Measurements from ENCODE around the gene ABCC1. TPM values are rescaled to one million over a fixed set of nuclear protein-coding genes. Genes with fewer than 3 reads are reported as not detected.

Gene ABCC1
- total and polyA plus RNA-seq, 4 donors: 2.9 to 61.9 (median 43.6) TPM

Other genes starting within 250 kb of the ABCC1 start
- gene MYH11, start 92.6 kb upstream of the ABCC1 start, total RNA-seq: 1,000 to 10,000 TPM; 1,606 to 2,053 TPM
- gene MYH11, start 92.6 kb upstream of the ABCC1 start, polyA plus RNA-seq: 100 to 1,000 TPM; 631 to 732 TPM
- gene CEP20, start 61.0 kb upstream of the ABCC1 start, total RNA-seq: 10 to 100 TPM; 21.3 to 26.2 TPM
- 10 to 100 TPM; 23.1 to 26.8 TPM for gene CEP20, start 61.0 kb upstream of the ABCC1 start, polyA plus RNA-seq

Measured in aorta (tissue), 4 donors.